Fibroblast of pulmonary artery (primary cell): ENCODE results near the gene DRD2.
A peak's percentile ranks its signal among the peaks of the same experiment; 100 is the strongest.

Source experiments
- DNase-seq: peaks from one replicate; pipeline ENCODE4 v3.0.0-alpha.2; 2010; ENCODE audit warnings: low read depth
- H3K4me3 ChIP-seq: replicated peaks from 2 replicates; pipeline ENCODE4 v1.5.1; 2011; ENCODE audit warnings: low read depth, mild to moderate bottlenecking, control low read depth, low read length, moderate library complexity
- TF ChIP-seq, protein P1 (sequence below): IDR thresholded peaks from 2 replicates; pipeline ENCODE4 v1.5.1; 2011; ENCODE audit warnings: mild to moderate bottlenecking, control low read depth, low read length, inconsistent platforms; ENCODE audit errors: missing control alignments

Gene DRD2

DNA sequence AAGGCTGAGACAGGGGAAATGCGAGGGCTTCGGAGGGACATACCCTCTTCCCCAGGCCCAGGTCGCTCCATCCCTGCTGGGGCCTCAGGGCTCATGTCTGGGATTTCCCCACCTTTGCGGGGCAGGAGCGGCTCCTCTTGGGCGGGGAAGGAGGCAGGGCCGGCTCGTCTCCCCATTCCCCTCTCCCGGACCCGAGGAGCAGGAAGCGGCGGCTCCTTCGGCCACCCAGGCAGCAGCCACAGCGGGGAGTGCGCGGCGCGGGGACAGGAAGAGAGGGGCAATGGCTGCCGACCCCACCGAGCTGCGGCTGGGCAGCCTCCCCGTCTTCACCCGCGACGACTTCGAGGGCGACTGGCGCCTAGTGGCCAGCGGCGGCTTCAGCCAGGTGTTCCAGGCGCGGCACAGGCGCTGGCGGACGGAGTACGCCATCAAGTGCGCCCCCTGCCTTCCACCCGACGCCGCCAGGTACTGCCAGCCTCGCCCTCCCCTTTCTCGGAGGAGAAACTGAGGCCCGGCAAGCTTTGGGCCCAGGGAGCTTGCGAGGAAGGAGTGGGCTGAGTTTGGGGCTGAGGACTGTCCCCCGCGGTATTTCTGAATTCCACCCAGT is 87.5 kb downstream of the DRD2 start, which contains the start of gene ANKK1:
ANKK1 (plus strand) TSS at position 175 of the 607 bp plus-strand sequence; CDS start at position 281, 106 bp downstream.
- DNase-seq, result no peak
- TF ChIP-seq, protein P1, sequence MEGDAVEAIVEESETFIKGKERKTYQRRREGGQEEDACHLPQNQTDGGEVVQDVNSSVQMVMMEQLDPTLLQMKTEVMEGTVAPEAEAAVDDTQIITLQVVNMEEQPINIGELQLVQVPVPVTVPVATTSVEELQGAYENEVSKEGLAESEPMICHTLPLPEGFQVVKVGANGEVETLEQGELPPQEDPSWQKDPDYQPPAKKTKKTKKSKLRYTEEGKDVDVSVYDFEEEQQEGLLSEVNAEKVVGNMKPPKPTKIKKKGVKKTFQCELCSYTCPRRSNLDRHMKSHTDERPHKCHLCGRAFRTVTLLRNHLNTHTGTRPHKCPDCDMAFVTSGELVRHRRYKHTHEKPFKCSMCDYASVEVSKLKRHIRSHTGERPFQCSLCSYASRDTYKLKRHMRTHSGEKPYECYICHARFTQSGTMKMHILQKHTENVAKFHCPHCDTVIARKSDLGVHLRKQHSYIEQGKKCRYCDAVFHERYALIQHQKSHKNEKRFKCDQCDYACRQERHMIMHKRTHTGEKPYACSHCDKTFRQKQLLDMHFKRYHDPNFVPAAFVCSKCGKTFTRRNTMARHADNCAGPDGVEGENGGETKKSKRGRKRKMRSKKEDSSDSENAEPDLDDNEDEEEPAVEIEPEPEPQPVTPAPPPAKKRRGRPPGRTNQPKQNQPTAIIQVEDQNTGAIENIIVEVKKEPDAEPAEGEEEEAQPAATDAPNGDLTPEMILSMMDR, result peak; percentile 20
- no peak within 1 kb of the TSS for H3K4me3 ChIP-seq

DNA sequence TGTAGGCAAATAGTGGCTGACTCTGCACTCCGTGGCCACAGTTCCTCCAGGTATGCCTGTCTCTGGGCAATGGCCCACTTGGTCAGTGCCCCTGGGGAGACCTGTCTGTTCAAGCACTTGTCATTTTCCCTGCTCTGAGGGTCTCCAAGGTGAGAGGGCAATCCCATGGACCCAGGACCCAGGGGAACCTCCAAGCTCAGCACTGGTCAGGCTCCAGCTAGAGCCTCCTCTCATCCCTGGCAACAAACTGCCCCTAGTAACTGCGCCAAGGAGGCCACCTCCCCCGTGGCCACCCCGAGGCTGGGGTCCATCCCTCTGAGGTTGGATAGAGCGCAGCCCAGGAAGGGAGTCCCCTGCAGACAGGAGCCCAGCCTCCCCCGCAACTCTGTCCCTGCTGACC is 88.3 kb downstream of the DRD2 start:
- TF ChIP-seq, protein P1, result no peak
- no peak for DNase-seq
- no peak overlapping the region for H3K4me3 ChIP-seq

DNA sequence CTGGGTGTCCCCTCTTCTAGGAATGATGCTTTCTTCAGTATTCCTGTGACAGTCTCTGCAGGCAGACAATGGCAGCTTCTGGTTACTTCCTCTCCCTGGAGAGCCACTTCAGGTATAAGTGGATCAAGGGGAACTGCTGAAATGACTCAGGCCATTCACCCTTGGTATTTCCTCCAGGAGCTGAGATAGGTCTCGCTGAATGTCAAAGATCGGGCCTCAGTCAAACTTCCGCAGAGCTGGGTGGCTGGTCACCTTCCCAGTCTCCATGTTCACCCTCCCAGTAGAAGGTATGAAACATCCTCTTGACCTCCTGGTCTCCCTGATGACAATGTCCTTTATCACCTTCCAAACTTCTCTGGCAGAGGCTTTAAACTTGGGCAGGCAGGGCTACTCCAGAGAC is 89.4 kb downstream of the DRD2 start:
- no peak overlapping the region for H3K4me3 ChIP-seq
- TF ChIP-seq, protein P1, result no peak
- no peak for DNase-seq

DNA sequence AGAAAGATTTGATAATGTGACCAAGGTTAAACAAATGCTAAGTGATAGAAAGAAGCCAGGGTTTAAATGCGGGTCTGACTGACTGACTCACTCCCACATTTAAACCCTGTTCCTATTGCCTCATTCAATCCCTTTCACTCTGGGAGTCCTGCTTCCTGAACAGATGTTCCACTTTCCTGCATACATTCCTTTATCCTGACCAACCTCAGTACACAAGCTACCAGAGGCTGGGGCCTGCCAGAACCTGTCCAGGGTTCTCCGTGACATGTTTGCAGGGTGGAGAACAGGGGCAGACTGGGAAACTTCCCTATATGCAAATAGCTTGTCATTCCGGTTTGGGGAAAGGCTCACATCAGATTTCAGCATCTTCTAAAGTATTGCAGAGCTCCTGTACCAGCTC is 90.6 kb downstream of the DRD2 start:
- DNase-seq, result peak; percentile 95
- H3K4me3 ChIP-seq, result no peak overlapping the region
- TF ChIP-seq, protein P1, result no peak

DNA sequence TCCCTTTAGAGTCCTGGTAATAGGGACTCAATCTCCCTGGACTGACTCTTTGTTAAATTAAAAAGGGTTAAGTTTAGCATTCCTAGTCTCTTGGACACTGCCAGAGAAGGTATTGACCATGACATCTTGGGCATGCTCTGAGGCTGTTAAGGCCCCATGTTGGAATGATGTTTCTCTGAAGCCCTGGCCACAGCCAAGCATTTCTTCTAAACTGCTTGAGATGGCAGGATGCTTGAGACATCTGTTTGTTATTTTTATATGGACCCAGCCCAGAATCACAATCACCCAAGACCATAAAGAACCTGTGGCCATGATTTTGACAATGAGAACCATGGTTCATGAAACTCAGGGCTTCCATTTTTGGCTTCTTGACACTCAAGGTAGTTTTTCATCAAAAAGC is 93.1 kb downstream of the DRD2 start:
- TF ChIP-seq, protein P1, result no peak
- DNase-seq, result no peak
- H3K4me3 ChIP-seq, result no peak overlapping the region

DNA sequence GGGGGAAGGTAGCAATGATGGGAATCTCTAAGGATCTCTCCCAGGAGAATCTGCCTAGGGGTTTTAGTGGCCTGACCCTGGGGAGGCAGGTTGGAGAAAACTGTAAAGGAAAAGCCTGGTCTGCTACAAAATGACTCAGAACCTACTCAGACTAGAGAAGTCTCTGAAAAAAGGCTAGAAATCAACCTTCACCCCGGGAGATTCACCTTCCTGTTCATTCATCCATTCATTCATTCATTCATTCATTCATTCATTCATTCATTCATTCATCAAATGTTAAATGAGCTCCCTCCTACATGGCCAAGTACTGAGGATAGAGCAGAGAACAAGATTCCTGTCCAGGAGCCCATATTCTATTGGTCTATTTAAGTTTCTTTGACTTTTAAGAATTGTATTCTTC is 96.5 kb downstream of the DRD2 start:
- TF ChIP-seq, protein P1, result no peak
- DNase-seq, result no peak
- H3K4me3 ChIP-seq, result no peak overlapping the region
